Transverse colon (tissue), 4 donors: Measurements from ENCODE around the gene BPIFB1. TPM values are rescaled to one million over a fixed set of nuclear protein-coding genes. Genes with fewer than 3 reads are reported as not detected.

Source experiments
- DNase-seq: peaks from one replicate; pipeline ENCODE4 v3.0.0-alpha.2; 2019
- H3K27ac ChIP-seq, 4 donors: fragments of 200-600 bp; sonication (generic); 2 replicates each; pipeline ENCODE4 v1.5.1; 2016 to 2018; ENCODE audit warnings: inconsistent platforms in 4 of 4
- H3K27me3 ChIP-seq: fragments of 200-600 bp; sonication (generic); 2 replicates; pipeline ENCODE4 v1.5.1; 2017; ENCODE audit warnings: inconsistent platforms
- H3K36me3 ChIP-seq, 4 donors: fragments of 200-600 bp; sonication (generic); 2 replicates each; pipeline ENCODE4 v1.5.1; 2017 to 2019; ENCODE audit warnings: inconsistent platforms in 4 of 4
- H3K4me1 ChIP-seq, 4 donors: fragments of 200-600 bp; sonication (generic); 2 replicates each; pipeline ENCODE4 v1.5.1; 2017 to 2020; ENCODE audit warnings: inconsistent platforms in 4 of 4
- H3K4me3 ChIP-seq, 4 donors: fragments of 200-600 bp; sonication (generic); 1 replicate in 1 of 4; 2 replicates in 3 of 4; pipeline versions ENCODE4 v1.5.1 to v1.6.1; 2017 to 2019; ENCODE audit warnings: inconsistent platforms in 4 of 4
- H3K9me3 ChIP-seq, 2 donors: fragments of 200-600 bp; sonication (generic); 2 replicates each; pipeline ENCODE4 v1.5.1; 2017 to 2019; ENCODE audit warnings: inconsistent platforms in 2 of 2
- EP300 ChIP-seq: sonication (generic); formaldehyde crosslinking; IDR thresholded peaks from one replicate; pipeline ENCODE4 v1.6.1; 2017; ENCODE audit warnings: antibody characterized with exemption, low read depth
- POLR2A ChIP-seq: fragments of 450-650 bp; IDR thresholded peaks from one replicate; pipeline ENCODE4 v1.6.1; 2016; ENCODE audit warnings: antibody characterized with exemption, mild to moderate bottlenecking, moderate library complexity
- POLR2AphosphoS5 ChIP-seq, 3 donors: sonication (generic); formaldehyde crosslinking; IDR thresholded peaks; one replicate each; pipeline ENCODE4 v1.6.1; 2016; ENCODE audit warnings: antibody characterized with exemption in 3 of 3
- WGBS, 2 donors: methylation state at CpG; one replicate each; pipeline ENCODE4 v1.1.5; 2018; ENCODE audit warnings: low coverage in 1 of 2; 5-methylcytosine and 5-hydroxymethylcytosine counted together
- in situ Hi-C, 4 donors: fragments of 200-750 bp; cut with MboI; loops; one replicate each; pipeline versions ENCODE4 v1.15.0 to v1.15.1; 2017; ENCODE audit warnings: low sequenced_read_pairs in 3 of 4, low pct_ligation_motif_present in 1 of 4, low pct_unique_long_range_greater_than_20kb in 1 of 4
- intact Hi-C: fragments of 100-400 bp; cut with DNase I; formaldehyde crosslinking; loops from one replicate; pipeline ENCODE4 v1.15.1; 2023; ENCODE audit warnings: low total_unique reads
- total RNA-seq, 4 donors: library from RNA; depleted of rRNA; stranded (reverse); fragments of >200 nt; gene quantifications; one replicate each; pipeline ENCODE4 v1.1.0, GENCODE V29; 2016
- TF ChIP-seq, protein P1 (sequence below), 5 experiments: fragments of 200-600 bp in 3 of 5; fragments of 450-650 bp in 2 of 5; sonication (generic) in 3 of 5; IDR thresholded peaks; 1 replicate in 2 of 5; 2 replicates in 3 of 5; pipeline ENCODE4 v1.5.1; 2016 to 2017; ENCODE audit warnings: antibody characterized with exemption in 5 of 5, inconsistent platforms in 3 of 5, mild to moderate bottlenecking in 2 of 5, moderate library complexity in 1 of 5

BPIFB1 gene
- total RNA-seq, 4 donors from 2014 or later, result not detected

DNA sequence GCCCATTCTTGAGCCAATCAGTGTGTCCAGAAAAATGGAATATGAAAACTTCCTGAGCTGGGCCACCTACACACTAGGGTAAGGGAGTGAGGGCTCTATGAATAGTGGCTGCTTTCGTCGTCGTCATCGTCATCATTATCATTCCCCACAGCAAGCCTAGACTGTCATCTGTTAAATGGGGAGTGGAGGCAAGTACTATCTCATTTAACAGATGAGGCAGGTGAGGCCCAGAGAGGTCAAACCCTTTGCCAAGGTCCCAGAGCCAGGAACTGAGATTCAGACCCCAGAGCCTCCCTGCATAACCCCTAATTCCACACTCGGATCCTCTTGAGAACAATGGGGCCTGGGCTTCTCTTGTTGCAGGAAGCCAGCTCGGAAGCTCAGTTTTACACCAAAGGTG lies 20.6 kb downstream of the BPIFB1 start:
- TF ChIP-seq, protein P1, sequence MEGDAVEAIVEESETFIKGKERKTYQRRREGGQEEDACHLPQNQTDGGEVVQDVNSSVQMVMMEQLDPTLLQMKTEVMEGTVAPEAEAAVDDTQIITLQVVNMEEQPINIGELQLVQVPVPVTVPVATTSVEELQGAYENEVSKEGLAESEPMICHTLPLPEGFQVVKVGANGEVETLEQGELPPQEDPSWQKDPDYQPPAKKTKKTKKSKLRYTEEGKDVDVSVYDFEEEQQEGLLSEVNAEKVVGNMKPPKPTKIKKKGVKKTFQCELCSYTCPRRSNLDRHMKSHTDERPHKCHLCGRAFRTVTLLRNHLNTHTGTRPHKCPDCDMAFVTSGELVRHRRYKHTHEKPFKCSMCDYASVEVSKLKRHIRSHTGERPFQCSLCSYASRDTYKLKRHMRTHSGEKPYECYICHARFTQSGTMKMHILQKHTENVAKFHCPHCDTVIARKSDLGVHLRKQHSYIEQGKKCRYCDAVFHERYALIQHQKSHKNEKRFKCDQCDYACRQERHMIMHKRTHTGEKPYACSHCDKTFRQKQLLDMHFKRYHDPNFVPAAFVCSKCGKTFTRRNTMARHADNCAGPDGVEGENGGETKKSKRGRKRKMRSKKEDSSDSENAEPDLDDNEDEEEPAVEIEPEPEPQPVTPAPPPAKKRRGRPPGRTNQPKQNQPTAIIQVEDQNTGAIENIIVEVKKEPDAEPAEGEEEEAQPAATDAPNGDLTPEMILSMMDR (IDR thresholded peaks at IDR 0.05), result no peak
- TF ChIP-seq POLR2A (no peak), POLR2AphosphoS5 (IDR thresholded peaks at IDR 0.05) (no peak), EP300 (no peak)
- 86% methylated on average over 6 of the region's 6 CpGs; no CpG with 5 or more reads in 1 of the 2 donors for WGBS, 2 donors

DNA sequence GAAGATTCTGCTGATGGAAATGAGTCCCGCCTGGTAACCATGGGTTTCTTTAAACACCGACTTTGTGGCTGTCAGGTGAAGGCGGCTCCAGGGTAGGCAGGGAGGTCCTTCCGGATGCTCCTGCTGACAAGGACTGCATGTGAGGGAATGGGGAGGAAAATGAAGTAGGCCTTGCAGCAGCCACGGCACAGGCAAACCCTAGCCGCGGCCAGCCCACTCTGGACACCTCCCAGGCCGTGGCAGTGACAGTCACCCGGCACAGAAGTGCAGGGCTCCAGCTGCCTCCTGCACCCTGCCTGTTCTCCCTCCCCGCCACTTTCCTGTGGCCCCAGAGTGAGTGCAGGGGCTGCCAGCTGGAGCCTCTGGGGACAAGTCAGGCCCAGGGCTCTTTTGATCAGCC lies 21.0 kb downstream of the BPIFB1 start:
- no peaks in the 10 kb centered on the region for H3K9me3 ChIP-seq
- H3K36me3 ChIP-seq, result no peaks in the 10 kb centered on the region
- no peaks in the 10 kb centered on the region for H3K27me3 ChIP-seq
- no peak overlapping the region for H3K27ac ChIP-seq
- in situ Hi-C loops (loop anchor here in 1 of 4 donors (25.0 kb wide), 1 partner anchor 392 kb away; no protein-coding TSS in a partner anchor), intact Hi-C loops (no loop called here)
- no peak for DNase-seq
- 90% methylated on average over 10 of the region's 10 CpGs; no CpG with 5 or more reads in 1 of the 2 donors for WGBS, 2 donors
- TF ChIP-seq POLR2A (no peak), POLR2AphosphoS5 (IDR thresholded peaks at IDR 0.05) (no peak), EP300 (no peak)
- TF ChIP-seq, protein P1 (IDR thresholded peaks at IDR 0.05), result no peak
- H3K4me1 ChIP-seq, result peaks cover 0 to 2% (median 1%) of the 10 kb centered on the region in 4 donors
- H3K4me3 ChIP-seq, result no peak overlapping the region

More for the DNA sequence above, 20.6 kb downstream of the BPIFB1 start:
- Histone ChIP-seq H3K27me3 (peaks cover 1% of the 10 kb centered on the region), H3K27ac (no peak overlapping the region), H3K4me3 (no peak overlapping the region), H3K4me1 (peaks cover 0 to 4% (median 1%) of the 10 kb centered on the region in 4 donors), H3K9me3 (no peaks in the 10 kb centered on the region), H3K36me3 (no peaks in the 10 kb centered on the region)
- DNase-seq, result no peak
- in situ Hi-C loops (loop anchor here in 1 of 4 donors (25.0 kb wide), 1 partner anchor 391 kb away; no protein-coding TSS in a partner anchor), intact Hi-C loops (no loop called here)

DNA sequence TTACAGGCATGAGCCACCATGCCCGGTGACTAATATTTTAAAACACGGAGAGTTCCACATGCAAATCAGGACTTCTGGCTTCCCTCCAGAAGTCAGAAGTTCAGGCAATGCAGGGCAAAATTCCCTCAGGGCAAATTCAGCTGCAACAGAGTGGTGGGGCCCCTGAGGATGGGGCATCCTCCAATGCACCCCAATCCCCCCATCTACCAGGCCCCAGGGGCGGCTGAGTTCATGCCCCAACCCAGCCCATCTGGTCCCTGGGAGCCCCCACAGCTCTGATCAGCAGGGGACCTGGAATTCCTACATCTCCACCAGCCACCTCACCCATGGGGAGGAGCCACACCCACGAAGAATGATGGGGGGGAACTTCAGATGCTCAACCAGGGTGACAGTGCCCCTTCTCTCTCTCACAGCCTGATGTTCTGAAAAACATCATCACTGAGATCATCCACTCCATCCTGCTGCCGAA lies 22.6 kb downstream of the BPIFB1 start:
- H3K27ac ChIP-seq, result no peak overlapping the region
- DNase-seq, result no peak
- 50% methylated on average over 1 to 5 of the region's 5 CpGs for WGBS, 2 donors
- no peaks in the 10 kb centered on the region for H3K36me3 ChIP-seq
- in situ Hi-C loops, result loop anchor here in 1 of 4 donors (25.0 kb wide), 1 partner anchor 393 kb away; no protein-coding TSS in a partner anchor
- no peak for TF ChIP-seq EP300
- TF ChIP-seq, protein P1 (IDR thresholded peaks at IDR 0.05), result no peak
- TF ChIP-seq POLR2A, result no peak
- TF ChIP-seq POLR2AphosphoS5 (IDR thresholded peaks at IDR 0.05), result no peak
- H3K9me3 ChIP-seq, result no peaks in the 10 kb centered on the region
- no peaks in the 10 kb centered on the region for H3K4me1 ChIP-seq
- H3K27me3 ChIP-seq, result no peaks in the 10 kb centered on the region
- intact Hi-C loops, result no loop called here
- H3K4me3 ChIP-seq, result no peak overlapping the region

DNA sequence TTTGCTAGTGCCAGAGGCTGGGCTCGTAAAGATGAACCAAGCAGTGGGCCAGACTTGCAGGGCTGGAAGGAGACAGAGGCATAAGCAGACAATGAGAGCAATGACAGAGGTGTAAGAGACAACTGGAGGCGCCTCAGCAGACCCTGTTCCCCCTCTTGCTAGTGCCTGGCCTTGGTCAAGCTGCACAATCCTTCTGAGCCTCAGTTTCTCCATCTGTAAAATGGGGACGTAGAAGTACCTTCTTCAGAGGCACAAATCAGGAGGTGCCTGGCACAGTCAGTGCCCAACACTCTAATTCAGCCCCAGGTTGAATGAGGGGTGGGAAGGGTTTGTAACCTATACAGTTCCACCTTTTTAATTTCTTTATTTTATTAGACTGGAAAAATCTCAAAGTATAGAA lies 23.2 kb downstream of the BPIFB1 start:
- DNase-seq, result no peak
- H3K27ac ChIP-seq, result no peak overlapping the region
- intact Hi-C loops (no loop called here), in situ Hi-C loops (loop anchor here in 1 of 4 donors (25.0 kb wide), 1 partner anchor 394 kb away; no protein-coding TSS in a partner anchor)
- TF ChIP-seq, protein P1 (IDR thresholded peaks at IDR 0.05), result no peak
- TF ChIP-seq POLR2AphosphoS5 (IDR thresholded peaks at IDR 0.05), result no peak
- TF ChIP-seq POLR2A, result no peak
- TF ChIP-seq EP300, result no peak
- H3K4me3 ChIP-seq, result no peak overlapping the region
- 79% methylated on average over 3 of the region's 3 CpGs; no CpG with 5 or more reads in 1 of the 2 donors for WGBS, 2 donors
- H3K27me3 ChIP-seq, result no peaks in the 10 kb centered on the region
- H3K9me3 ChIP-seq, result no peaks in the 10 kb centered on the region
- H3K4me1 ChIP-seq, result no peaks in the 10 kb centered on the region
- H3K36me3 ChIP-seq, result no peaks in the 10 kb centered on the region
